NCI-H2196 treated with DMSO at 0.1 percent for 48 hours (cell line): ENCODE data around the gene ZNF280D.

Source experiments
- DNase-seq: peaks from one replicate; lab custom pipeline; 2025; ENCODE audit not compliant: unreplicated experiment; lab: John Stamatoyannopoulos, UW

Gene ZNF280D

GRCh38 chr15:56648311-56648710 lies 85.0 kb downstream of the ZNF280D start:
- no peak for DNase-seq

GRCh38 chr15:56640549-56640948 lies 92.8 kb downstream of the ZNF280D start:
- no peak for DNase-seq

- no peak for DNase-seq
Observed at GRCh38 chr15:56640127-56640526, 93.2 kb downstream of the ZNF280D start.

GRCh38 chr15:56639631-56640030 lies 93.7 kb downstream of the ZNF280D start:
- DNase-seq, result no peak

- DNase-seq, result no peak
Observed at GRCh38 chr15:56631765-56632164, 101.5 kb downstream of the ZNF280D start.

- DNase-seq, result no peak
Observed at GRCh38 chr15:56628893-56629532, 104.3 kb downstream of the ZNF280D start.

GRCh38 chr15:56619887-56620286 lies 113.4 kb downstream of the ZNF280D start:
- DNase-seq, result no peak

- no peak for DNase-seq
Observed at GRCh38 chr15:56617628-56618027, 115.7 kb downstream of the ZNF280D start.

GRCh38 chr15:56616551-56616950 lies 116.8 kb downstream of the ZNF280D start:
- DNase-seq, result no peak

GRCh38 chr15:56613811-56614210 lies 119.5 kb downstream of the ZNF280D start:
- no peak for DNase-seq

GRCh38 chr15:56608993-56609392 lies 124.3 kb downstream of the ZNF280D start:
- DNase-seq, result no peak

- no peak for DNase-seq
Observed at GRCh38 chr15:56608140-56608778, 125.0 kb downstream of the ZNF280D start.

- no peak for DNase-seq
Observed at GRCh38 chr15:56602253-56602652, 131.1 kb downstream of the ZNF280D start.

GRCh38 chr15:56600380-56600779 lies 132.9 kb downstream of the ZNF280D start:
- DNase-seq, result no peak

GRCh38 chr15:56598991-56599390 lies 134.3 kb downstream of the ZNF280D start:
- no peak for DNase-seq

- DNase-seq, result no peak
Observed at GRCh38 chr15:56587686-56588085, 145.6 kb downstream of the ZNF280D start.

GRCh38 chr15:56586206-56586605 lies 147.1 kb downstream of the ZNF280D start:
- no peak for DNase-seq

- no peak for DNase-seq
Observed at GRCh38 chr15:56582785-56583184, 150.5 kb downstream of the ZNF280D start.
